Activated T-cell treated with anti-CD3 and anti-CD28 coated beads for 24 hours (primary cell): Measurements from ENCODE around the gene SV2A.
"Not testable (repeated sequence)": the region's sequence is repeated elsewhere in the genome, so short reads cannot be mapped to it uniquely, and the experiment has no call there.

Source experiments
- DNase-seq: peaks from one replicate; pipeline ENCODE4 v3.0.0-alpha.2; 2020; ENCODE audit warnings: low read depth

Gene SV2A

GRCh38 chr1:149917571-149918144 is at the start of gene SV2A:
SV2A (minus strand) TSS chr1:149917844; CDS start chr1:149913840, 4,004 bp downstream.
- DNase-seq: peak; percentile 34

- no peak for DNase-seq
These were observed 49.4 kb upstream of the SV2A start for GRCh38 chr1:149967041-149967440.

DNA sequence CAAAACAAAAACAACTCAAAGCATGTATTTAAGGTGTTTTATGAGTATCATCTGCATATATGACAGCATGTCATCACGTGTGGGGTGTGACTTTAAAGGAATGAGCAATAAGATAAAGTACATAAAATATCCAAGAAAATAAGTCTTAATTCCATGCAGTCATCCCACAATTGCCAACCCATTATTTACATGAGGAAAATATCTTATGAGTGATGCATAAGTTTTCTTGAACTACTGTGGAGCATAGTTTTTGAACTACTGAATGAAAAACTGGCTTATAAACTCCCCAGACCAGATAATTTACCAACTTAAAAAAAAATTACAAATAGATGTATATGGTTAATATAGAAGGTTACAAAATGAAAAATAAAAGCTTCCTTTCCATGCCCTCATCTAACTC is 48.8 kb upstream of the SV2A start:
- no peak for DNase-seq

DNA sequence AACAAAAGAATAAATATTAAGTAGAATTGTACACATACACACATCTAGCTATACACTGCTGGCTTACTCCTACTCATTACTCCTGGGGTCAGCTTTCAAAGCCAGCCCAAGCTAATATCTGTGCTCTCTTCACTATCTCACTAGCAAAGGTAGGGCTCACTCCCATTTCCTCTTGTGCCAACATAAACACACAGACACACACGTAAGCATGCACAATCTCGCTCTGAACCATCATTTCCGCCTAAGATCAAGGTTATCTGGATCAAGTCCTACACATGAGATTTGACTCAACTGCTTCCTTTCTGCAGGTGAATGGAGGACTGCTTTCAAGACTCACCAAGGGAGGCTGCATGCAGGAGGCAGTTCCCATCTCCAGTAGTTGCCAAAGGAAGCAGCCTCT is 47.8 kb upstream of the SV2A start:
- DNase-seq: no peak

- no peak for DNase-seq
These were observed 45.7 kb upstream of the SV2A start for GRCh38 chr1:149963358-149963757.

- no peak for DNase-seq
These were observed 45.1 kb upstream of the SV2A start for GRCh38 chr1:149962736-149963135.

DNA sequence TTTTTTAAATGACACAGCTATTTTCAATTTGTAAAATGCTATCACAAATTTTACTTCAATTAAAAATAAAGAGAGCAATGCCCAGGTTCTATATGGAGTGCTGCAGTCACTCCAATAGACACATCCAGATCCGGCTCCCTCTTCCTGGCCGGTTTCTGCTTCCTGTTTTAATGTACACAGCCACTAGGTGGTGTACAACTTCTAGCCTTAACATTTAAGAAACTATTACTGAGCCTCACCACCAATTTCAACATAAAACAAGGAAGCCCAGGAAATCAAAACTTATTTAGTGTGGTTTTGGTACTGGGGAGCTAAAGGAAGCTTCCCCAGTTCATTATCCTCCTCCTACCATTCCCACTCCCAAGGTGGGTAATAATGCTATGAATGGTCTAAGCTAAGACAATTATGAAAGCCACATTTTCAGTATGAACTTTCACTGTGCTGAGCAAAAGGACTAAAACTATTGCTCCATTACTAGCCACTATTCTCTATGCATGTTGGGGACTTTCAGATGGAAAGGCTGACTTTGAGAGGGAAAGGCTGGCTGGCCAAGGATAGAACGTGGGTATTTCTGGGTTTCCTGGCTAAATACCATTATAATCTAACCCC is 44.5 kb upstream of the SV2A start:
- DNase-seq: peak; percentile 27

DNA sequence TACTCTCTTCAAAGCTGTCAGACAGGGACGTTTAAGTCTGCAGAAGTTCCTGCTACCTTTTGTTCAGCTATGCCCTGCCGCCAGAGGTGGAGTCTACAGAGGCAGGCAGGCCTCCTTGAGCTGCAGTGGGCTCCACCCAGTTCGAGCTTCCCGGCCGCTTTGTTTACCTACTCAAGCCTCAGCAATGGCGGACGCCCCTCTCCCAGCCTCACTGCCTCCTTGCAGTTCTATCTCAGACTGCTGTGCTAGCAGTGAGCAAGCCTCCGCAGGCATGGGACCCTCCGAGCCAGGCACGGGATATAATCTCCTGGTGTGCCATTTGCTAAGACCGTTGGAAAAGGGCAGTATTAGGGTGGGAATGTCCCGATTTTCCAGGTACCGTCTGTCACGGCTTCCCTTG is 39.9 kb upstream of the SV2A start:
- DNase-seq: not testable (repeated sequence)

GRCh38 chr1:149949911-149950310 is 32.3 kb upstream of the SV2A start:
- DNase-seq: no peak

DNA sequence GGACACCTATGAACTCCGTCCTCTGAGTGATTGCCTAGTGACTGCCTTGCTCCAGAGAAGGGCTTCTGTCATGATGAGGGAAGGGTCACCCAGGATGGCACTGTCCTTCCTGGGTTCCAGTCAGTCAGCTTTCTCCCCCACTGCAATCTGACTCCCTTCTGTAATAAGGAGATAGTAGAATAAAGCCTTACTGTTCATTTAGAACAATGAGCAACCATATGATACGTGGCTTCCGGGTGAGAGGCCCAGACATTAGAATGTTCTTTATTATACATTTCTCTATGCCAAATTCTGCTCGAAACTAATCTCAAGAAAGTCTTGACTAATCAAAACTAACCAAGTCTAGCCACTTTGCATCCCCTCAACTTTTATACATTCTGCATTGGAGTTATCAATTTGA is 27.6 kb upstream of the SV2A start:
- DNase-seq: no peak

DNA sequence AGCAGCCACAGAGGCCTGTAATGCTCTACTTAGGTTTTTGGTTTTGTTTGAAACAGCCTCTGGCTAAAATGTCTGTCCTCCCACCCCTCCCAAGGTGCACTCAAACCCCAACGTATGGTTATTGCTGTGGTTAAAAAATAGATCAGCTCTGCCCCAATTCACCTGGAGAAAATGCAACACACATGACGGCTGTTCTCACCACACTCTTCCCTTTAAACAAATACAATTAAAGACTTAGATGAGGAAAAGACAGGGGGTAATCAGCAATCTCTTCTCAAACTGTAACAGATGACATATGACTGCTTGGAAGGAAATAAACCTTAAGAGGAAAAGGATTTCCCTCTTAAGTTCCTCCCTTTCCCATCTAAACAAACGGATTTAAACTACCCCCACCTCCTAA is 25.2 kb upstream of the SV2A start:
- DNase-seq: no peak

- no peak for DNase-seq
These were observed 24.6 kb upstream of the SV2A start for GRCh38 chr1:149942207-149942606.

- DNase-seq: no peak
These were observed 22.8 kb upstream of the SV2A start for GRCh38 chr1:149940427-149940826.

- DNase-seq: not testable (repeated sequence)
These were observed 21.0 kb upstream of the SV2A start for GRCh38 chr1:149938668-149939003.

DNA sequence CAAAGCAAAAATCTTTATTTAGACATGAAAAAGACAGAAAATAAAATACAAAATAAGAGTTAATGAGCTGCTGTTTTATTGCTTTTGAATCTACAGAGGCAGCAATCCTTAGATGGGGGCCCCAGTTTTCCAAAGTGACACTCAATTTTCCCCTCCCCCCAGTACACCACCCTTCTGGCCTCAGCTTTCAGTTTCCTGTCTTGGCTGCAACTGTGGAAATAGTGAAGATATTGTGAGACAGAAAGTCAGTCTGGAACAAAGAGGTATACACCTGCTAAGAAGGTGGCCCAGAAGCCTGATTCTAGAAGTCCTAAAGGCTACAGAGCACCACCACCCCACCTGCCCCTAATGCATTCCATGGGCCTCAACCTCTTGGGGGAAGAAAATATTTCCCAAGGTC is 20.1 kb upstream of the SV2A start:
- DNase-seq: no peak

DNA sequence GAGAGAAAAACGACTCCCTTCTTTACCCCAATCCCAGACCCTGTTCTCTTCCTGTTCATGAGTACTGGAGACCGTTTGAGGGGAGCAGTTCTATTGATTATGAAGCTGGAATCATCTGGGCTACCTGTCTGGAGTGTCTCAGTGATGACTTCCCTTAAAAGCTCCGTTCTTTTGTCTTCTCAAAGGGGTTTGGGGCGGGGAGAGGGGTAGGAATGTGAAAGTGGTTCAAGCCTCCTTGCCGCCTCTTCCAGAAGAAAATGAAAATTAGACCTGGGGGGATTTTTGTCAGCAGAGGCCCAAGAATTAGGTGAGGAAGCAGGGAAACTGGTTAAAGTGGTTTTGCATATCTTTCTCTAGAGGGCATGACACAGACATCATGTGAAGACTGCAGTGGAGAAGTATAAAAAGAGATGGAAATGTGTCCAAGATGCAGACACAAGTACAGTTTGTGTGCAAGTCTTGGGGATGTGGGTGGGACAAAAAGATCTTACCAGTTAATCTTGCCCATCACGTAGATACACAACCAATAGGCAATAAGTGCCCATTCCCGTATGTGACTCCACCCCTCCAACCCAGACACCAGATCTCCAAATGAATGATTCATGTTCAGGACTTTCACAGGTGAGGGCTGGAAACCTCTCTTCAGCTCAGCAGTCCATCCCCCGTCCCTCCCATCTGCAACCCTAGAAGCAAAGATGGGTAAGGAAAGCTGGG is 19.5 kb upstream of the SV2A start:
- no peak for DNase-seq

DNA sequence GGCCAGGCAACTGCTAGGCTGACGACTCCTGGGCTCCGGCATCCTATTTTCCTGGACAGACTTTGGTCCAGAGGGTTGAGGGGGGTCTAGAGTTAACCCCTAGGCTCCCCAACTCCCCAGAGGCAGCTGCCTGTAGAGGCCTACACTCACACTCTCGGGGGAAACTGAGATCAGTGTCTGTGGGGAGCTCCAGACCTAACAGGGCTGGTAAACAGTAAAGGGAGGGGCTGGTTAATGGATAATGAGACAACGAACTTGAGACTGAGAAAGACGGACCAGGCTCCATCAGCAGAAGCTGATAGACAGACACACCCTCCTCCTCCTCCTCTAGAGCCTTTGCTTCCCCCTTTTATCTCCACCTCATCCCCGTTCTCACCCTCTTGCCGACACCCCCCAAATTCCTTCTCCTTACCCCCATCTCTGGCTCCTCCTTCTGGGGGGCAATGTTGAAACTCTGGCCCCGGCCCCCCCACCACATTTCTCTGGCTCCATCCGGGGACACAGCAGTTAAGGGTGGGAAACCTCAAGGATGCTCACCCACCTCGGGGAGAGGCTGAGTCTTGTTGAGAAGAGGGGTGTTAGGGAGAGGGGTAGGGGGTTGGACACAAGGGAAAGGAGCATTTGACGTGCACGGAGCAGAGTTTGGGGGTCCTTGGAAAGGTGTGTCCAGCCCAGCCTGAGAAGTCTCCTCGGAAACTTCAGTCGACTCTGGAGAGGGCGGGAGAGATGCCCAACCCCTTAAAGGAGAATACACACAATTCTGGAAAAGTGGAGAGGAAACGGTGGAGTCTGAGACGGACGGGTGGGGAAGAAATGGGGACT is 18.7 kb upstream of the SV2A start, which contains the start of gene MTMR11:
MTMR11 (minus strand) TSS at position 710 of the 822 bp plus-strand sequence; CDS start at position 478, 232 bp downstream.
- no peak for DNase-seq

DNA sequence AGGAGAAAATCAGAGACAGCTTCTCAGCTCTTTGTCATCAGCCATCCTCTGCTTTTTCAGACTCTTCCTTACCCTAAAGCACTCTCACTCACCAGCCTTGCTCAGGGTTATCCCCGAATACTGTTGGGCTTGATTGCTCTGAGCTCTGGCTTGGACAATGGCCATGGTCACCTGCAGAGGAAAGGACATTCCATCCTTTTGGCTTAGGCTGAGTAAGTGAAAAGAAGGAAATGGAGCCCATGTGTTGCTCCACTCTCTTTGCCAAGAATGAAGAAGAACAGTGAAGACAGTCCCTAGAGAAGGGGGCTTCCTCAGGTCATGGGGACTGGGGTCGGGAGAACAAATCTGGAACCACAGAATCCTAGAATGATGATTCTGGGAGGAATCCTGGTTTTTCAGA is 16.7 kb upstream of the SV2A start:
- no peak for DNase-seq

GRCh38 chr1:149933208-149933607 is 15.6 kb upstream of the SV2A start:
- no peak for DNase-seq

DNA sequence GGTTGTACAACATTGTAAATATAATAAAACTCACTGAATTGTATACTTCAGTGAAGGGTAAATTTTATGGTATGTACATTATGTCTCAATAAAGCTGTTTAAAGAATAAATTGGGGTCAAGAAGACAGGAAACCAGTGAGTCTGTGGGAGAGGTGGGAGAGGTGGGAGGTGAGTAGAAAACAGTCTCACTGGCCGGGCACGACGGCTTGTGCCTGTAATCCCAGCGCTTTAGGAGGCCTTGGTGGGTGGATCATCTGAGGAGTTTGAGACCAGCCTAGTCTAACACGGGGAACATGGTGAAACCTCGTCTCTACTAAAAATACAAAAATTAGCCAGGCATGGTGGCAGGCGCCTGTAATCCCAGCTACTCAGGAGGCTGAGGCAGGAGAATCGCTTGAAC is 14.8 kb upstream of the SV2A start:
- DNase-seq: no peak

GRCh38 chr1:149931212-149931790 is 13.7 kb upstream of the SV2A start:
- DNase-seq: no peak

- no peak for DNase-seq
These were observed 12.2 kb upstream of the SV2A start for GRCh38 chr1:149929856-149930255.

GRCh38 chr1:149928401-149928724 is 10.7 kb upstream of the SV2A start:
- no peak for DNase-seq
